Activated naive CD8-positive, alpha-beta T cell treated with anti-CD3 and anti-CD28 coated beads, Interleukin-2, amount 10 ng/mL, durations not matched to agents 7 days and 5 days (primary cell): ENCODE measurements around the gene PNPLA8. TPM values are rescaled to one million over a fixed set of nuclear protein-coding genes. Genes with fewer than 3 reads are reported as not detected.
"Not testable (repeated sequence)": the region's sequence is repeated elsewhere in the genome, so short reads cannot be mapped to it uniquely, and the experiment has no call there.

Experiments
- ATAC-seq: fragments of 150-1000 bp; cut with Tn5 transposase; one replicate; pipeline ENCODE4 v1.10.0; 2021; ENCODE audit warnings: low read depth, moderate library complexity
- POLR2A ChIA-PET: fragments of 350-600 bp; sonication (Branson Sonifier 250); formaldehyde crosslinking; loops from one replicate; lab custom pipeline; 2021; ENCODE audit warnings: antibody characterized with exemption; lab: Charles Lee
- DNase-seq: peaks from one replicate; pipeline ENCODE4 v3.0.0; 2021
- H3K27ac Mint-ChIP-seq: one replicate; pipeline ENCODE4 v1.8.0; 2022; ENCODE audit warnings: mild to moderate bottlenecking, mixed read lengths
- H3K27me3 Mint-ChIP-seq: one replicate; pipeline ENCODE4 v1.8.0; 2022; ENCODE audit warnings: mild to moderate bottlenecking, moderate library complexity, mixed read lengths
- H3K36me3 Mint-ChIP-seq: one replicate; pipeline ENCODE4 v1.8.0; 2021; ENCODE audit warnings: mild to moderate bottlenecking, mixed read lengths
- H3K4me1 Mint-ChIP-seq: one replicate; pipeline ENCODE4 v1.8.0; 2021; ENCODE audit warnings: mixed read lengths
- H3K4me3 Mint-ChIP-seq: one replicate; pipeline ENCODE4 v1.8.0; 2022; ENCODE audit warnings: mild to moderate bottlenecking, moderate library complexity, mixed read lengths
- H3K9me3 Mint-ChIP-seq: one replicate; pipeline ENCODE4 v1.8.0; 2021; ENCODE audit warnings: mixed read lengths
- total RNA-seq, 2 experiments: library from RNA; stranded (reverse); gene quantifications; one replicate each; pipeline ENCODE4 v1.2.3, GENCODE V29; 2021

The PNPLA8 gene
- total RNA-seq, 2 experiments from 2014 or later = 17.2 to 17.8 TPM

GRCh38 chr7:108515630-108516029, 10.3 kb downstream of the PNPLA8 start:
- POLR2A ChIA-PET = no interaction called here
- Mint-ChIP-seq H3K36me3 (peaks cover 36% of the 10 kb centered on the region), H3K27ac (no peak overlapping the region), H3K9me3 (no peaks in the 10 kb centered on the region), H3K4me3 (no peak overlapping the region), H3K4me1 (peaks cover 5% of the 10 kb centered on the region), H3K27me3 (no peaks in the 10 kb centered on the region)
- DNase-seq = no peak
- no peak for ATAC-seq

DNA sequence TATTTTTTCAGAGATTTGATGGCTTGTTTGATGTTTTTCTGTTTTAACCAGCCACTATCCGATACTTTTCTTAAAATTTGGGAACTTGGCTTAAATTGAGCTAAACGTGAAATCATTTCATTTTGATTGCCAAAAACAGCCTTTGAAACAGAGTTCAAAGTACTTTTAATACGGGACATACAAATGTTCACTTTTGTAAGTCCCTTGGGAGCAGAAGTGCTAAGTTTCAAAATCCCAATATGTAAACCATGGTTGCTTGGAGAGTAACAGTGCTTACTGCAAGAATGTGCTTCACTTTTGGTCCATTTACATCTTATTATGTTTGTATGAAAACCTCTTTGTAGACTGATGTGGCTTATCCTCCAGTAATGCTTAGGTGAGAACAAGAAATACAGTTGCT, 10.9 kb downstream of the PNPLA8 start:
- no peak for ATAC-seq
- POLR2A ChIA-PET = no interaction called here
- H3K4me3 Mint-ChIP-seq = no peak overlapping the region
- peaks cover 4% of the 10 kb centered on the region for H3K4me1 Mint-ChIP-seq
- no peak for DNase-seq
- no peaks in the 10 kb centered on the region for H3K27me3 Mint-ChIP-seq
- no peaks in the 10 kb centered on the region for H3K9me3 Mint-ChIP-seq
- H3K27ac Mint-ChIP-seq = no peak overlapping the region
- H3K36me3 Mint-ChIP-seq = peaks cover 39% of the 10 kb centered on the region

GRCh38 chr7:108511939-108512338, 14.0 kb downstream of the PNPLA8 start:
- POLR2A ChIA-PET = no interaction called here
- ATAC-seq (no peak), DNase-seq (no peak)
- Mint-ChIP-seq H3K4me3 (no peak overlapping the region), H3K27me3 (no peaks in the 10 kb centered on the region), H3K36me3 (peaks cover 23% of the 10 kb centered on the region), H3K27ac (no peak overlapping the region), H3K9me3 (no peaks in the 10 kb centered on the region), H3K4me1 (peaks cover 3% of the 10 kb centered on the region)

DNA sequence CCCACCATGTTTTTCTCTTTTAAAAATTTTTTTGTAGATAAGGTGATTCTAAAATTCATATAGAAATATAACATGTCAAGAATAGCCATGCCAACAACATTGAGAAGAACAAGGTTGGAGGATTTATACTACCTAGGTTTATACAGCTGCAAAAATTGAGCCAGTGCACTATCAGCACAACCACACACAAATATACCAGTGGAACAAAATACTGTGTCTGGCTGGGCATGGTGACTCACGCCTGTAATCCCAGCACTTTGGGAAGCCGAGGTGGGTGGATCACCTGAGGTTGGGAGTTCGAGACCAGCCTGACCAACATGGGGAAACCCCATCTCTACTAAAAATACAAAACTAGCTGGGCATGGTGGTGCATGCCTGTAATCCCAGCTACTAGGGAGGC, 21.4 kb downstream of the PNPLA8 start:
- H3K9me3 Mint-ChIP-seq, H3K27ac Mint-ChIP-seq, H3K4me1 Mint-ChIP-seq, POLR2A ChIA-PET, H3K4me3 Mint-ChIP-seq, DNase-seq, H3K27me3 Mint-ChIP-seq, ATAC-seq: not testable (repeated sequence)
- peaks cover 13% of the 10 kb centered on the region for H3K36me3 Mint-ChIP-seq

DNA sequence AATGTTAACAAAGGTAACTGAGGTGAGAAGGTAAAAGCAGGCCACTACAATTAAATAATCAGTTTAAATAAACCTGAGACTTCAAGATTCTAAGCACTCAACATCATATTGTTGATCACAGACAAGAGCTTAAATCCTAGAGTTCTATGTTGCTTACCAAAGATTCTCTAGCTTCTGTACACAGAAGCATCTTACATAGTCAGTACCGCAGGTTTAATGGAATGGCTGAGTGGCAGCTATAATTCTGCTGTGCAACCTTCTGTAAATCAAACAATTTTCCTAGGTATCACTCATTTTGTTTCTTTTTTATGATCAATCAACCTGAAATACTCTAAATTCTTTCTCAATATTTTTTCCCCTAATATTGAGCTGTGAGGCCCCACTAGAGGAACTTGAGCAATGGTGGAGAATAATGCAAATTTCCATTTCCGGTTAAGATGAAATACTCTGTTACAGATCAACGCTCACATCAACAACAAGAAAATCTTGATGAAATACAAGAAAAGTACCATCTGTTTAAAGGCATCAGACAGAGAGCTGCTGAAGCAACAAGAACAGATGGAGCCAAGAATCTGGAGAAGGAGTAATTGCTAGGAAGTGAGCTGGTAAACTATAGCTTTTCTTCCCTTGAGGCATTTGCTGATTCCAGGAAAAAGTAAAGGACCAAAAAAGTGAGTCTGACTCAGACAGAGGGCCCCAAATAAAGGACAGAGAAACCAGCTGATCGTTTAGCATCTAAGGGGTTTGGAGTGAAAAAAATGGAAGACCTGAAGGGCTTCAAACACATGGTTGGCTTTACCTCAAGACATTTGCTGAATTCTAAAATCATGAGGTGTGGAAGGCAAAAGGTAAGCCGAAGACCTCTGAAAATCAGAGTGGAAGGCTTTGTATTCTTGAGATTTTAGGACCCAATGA, 22.6 kb downstream of the PNPLA8 start:
- no peak for ATAC-seq
- Mint-ChIP-seq H3K27ac (no peak overlapping the region), H3K36me3 (peaks cover 13% of the 10 kb centered on the region), H3K4me1 (no peaks in the 10 kb centered on the region), H3K4me3 (no peak overlapping the region), H3K27me3 (no peaks in the 10 kb centered on the region), H3K9me3 (no peaks in the 10 kb centered on the region)
- no peak for DNase-seq
- POLR2A ChIA-PET = no interaction called here

DNA sequence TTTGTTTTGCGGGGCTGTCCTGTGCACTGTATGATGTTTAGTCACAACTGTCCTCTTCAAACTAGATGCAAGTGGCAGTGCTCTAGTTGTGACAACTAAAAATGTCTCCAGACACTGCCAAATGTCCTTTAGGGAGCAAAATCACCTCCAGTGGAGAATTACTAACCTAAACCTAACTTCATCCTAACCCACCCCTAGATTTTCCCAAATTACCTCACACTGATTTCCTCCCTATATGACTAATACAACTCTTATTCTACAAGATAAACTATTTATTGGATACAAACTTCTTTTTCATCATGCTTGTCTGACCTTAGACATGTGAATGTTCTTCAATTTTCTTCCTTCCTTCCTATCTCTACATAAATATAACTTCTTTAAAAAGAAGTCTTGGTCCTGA, 26.4 kb downstream of the PNPLA8 start:
- Mint-ChIP-seq H3K4me3 (no peak overlapping the region), H3K36me3 (peaks cover 10% of the 10 kb centered on the region), H3K27ac (no peak overlapping the region), H3K27me3 (no peaks in the 10 kb centered on the region), H3K4me1 (no peaks in the 10 kb centered on the region), H3K9me3 (no peaks in the 10 kb centered on the region)
- no peak for ATAC-seq
- POLR2A ChIA-PET = no interaction called here
- no peak for DNase-seq

GRCh38 chr7:108498481-108498880, 27.5 kb downstream of the PNPLA8 start:
- POLR2A ChIA-PET = no interaction called here
- H3K27me3 Mint-ChIP-seq = no peaks in the 10 kb centered on the region
- no peaks in the 10 kb centered on the region for H3K9me3 Mint-ChIP-seq

DNA sequence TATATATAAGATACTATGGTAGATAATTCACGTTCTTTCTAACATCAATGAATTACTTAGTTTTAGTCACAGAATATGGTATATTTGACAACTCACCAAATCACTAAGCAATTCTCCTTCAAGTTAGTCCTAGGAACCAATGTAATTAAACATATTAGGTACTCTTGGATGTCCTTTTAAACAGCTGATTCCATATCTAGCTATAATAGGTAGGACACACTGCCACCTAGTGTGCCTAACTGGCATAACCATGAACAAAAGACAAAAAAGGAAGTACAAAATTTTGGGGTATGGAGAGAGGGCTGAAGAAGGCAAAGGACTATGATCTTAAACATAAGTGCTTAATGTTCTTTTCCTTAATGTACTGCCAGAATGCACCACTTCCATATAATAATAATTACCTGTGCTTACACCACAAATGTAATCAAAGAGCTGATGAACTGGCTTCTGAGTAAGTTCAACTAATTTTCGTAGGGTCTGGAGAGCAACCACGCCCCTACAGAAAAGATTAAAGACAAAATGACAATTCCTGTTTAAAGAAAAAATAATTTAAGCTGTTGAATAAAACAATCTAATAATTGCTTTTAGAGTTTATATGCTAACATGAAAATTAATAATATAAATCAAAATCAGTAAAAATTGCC, 28.7 kb downstream of the PNPLA8 start:
- Mint-ChIP-seq H3K27ac (no peak overlapping the region), H3K4me1 (no peaks in the 10 kb centered on the region), H3K36me3 (peaks cover 16% of the 10 kb centered on the region), H3K9me3 (no peaks in the 10 kb centered on the region), H3K4me3 (no peak overlapping the region), H3K27me3 (no peaks in the 10 kb centered on the region)
- ATAC-seq (no peak), DNase-seq (no peak)
- POLR2A ChIA-PET = no interaction called here

More at GRCh38 chr7:108498481-108498880, 27.5 kb downstream of the PNPLA8 start:
- H3K27ac Mint-ChIP-seq = no peak overlapping the region
- H3K36me3 Mint-ChIP-seq = peaks cover 13% of the 10 kb centered on the region
- no peak overlapping the region for H3K4me3 Mint-ChIP-seq
- no peak for DNase-seq
- no peak for ATAC-seq
- no peaks in the 10 kb centered on the region for H3K4me1 Mint-ChIP-seq

DNA sequence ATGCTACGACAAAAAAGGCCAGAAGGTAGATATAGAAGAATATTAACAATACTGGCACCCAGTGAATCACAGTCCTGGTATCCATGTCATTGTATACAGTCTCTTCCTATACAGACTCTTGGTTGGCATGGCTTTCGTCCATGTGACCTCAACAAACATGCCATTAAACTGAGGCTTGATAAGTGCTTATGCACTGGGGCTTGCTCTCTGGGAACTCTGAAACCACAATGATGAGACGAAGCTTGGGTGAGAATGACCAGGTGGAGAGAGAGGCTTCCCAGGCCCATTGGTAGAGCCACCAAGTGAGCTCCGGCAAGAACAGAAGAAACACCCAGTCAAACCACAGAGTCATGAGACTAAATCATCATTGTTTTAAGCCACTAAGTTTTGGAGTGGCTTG, 33.2 kb downstream of the PNPLA8 start:
- DNase-seq (no peak), ATAC-seq (no peak)
- Mint-ChIP-seq H3K4me3 (no peak overlapping the region), H3K36me3 (peaks cover 11% of the 10 kb centered on the region), H3K27me3 (no peaks in the 10 kb centered on the region), H3K27ac (no peak overlapping the region), H3K4me1 (no peaks in the 10 kb centered on the region), H3K9me3 (no peaks in the 10 kb centered on the region)
- POLR2A ChIA-PET = no interaction called here

DNA sequence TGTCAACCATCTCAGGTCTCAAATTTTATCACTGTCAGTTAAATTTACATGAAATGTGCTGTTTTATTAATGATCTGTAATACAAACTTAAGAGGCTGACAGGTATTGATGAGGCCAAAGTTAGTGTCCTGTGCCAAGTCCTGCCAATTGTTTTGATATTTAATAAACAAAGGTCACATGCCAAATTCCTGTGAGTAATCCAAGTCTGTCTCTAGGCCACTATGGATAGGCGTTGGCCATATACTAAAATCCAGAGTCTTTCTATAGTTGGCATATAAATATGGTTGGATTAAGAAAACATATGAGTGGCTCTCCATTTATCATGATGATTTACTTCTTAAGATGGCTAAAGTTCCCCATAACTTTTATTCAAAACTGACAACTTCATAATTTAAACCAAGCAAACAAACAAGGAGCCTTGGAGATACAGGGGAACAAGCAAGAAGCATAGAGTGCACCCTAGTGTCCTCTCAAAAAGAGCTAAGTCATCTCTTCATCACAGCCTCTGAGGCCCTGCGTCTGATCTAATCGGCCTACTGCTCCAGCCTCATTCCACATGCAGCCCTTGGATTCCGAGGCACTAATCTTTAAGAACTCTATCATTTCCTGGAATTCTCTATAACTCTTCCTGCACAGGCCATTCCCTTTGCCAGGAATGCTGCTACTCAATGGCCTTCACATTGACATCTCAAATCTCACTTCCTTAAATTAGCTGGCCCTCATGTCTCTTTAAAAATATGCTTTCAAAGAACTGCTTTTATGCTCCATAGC, 37.0 kb downstream of the PNPLA8 start:
- H3K27ac Mint-ChIP-seq = no peak overlapping the region
- no peaks in the 10 kb centered on the region for H3K9me3 Mint-ChIP-seq
- ATAC-seq (no peak), DNase-seq (no peak)
- no peaks in the 10 kb centered on the region for H3K27me3 Mint-ChIP-seq
- H3K36me3 Mint-ChIP-seq = peaks cover 8% of the 10 kb centered on the region
- H3K4me1 Mint-ChIP-seq = no peaks in the 10 kb centered on the region
- POLR2A ChIA-PET = no interaction called here
- no peak overlapping the region for H3K4me3 Mint-ChIP-seq

DNA sequence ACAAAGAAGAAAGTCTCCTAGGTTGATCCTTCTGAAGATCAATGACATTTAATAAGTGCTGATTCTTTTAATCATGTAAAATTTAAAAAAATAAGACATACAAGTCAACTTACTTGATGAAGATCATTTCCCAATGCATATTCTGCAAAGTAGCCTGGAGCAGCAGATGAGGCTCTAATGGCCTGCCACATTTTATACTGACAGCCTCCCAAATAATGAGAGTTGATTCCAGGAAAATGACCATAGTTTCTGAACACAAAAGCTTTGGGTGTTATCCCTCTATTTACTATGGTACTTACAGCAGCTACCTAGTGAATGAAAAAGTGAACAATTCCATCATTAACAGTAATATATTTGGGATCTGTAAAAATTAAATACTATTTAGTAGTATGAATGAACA, 38.3 kb downstream of the PNPLA8 start:
- POLR2A ChIA-PET = no interaction called here
- DNase-seq (no peak), ATAC-seq (no peak)
- Mint-ChIP-seq H3K9me3 (no peaks in the 10 kb centered on the region), H3K27ac (no peak overlapping the region), H3K4me1 (no peaks in the 10 kb centered on the region), H3K36me3 (peaks cover 7% of the 10 kb centered on the region), H3K27me3 (no peaks in the 10 kb centered on the region), H3K4me3 (no peak overlapping the region)

GRCh38 chr7:108486291-108486966, 39.5 kb downstream of the PNPLA8 start:
- POLR2A ChIA-PET = no interaction called here
- Mint-ChIP-seq H3K27ac (no peak overlapping the region), H3K36me3 (peaks cover 9% of the 10 kb centered on the region), H3K4me3 (no peak overlapping the region), H3K27me3 (no peaks in the 10 kb centered on the region), H3K4me1 (no peaks in the 10 kb centered on the region), H3K9me3 (no peaks in the 10 kb centered on the region)
- no peak for DNase-seq
- ATAC-seq = no peak

DNA sequence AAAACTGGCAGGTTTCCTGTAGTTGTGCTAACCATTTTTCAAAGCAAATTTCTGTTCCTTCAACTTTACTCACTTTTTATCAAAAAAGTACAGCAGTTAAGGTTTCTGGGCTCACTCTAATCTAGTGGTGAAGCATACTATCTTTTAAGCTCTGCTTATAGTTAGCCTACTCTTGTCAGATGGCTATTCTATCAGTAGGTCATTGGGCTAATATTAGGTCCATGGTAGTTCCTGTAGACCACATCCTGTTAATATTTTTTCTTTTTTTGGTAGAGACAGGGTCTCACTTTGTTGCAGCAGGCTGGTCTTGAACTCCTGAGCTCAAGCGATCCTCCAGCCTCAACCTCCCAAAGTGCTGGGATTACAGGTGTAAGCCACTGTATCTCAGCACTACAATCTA, 41.8 kb downstream of the PNPLA8 start:
- Mint-ChIP-seq H3K4me1 (no peaks in the 10 kb centered on the region), H3K36me3 (peaks cover 10% of the 10 kb centered on the region), H3K27ac (no peak overlapping the region), H3K9me3 (no peaks in the 10 kb centered on the region), H3K27me3 (no peaks in the 10 kb centered on the region), H3K4me3 (no peak overlapping the region)
- DNase-seq (no peak), ATAC-seq (no peak)
- POLR2A ChIA-PET = no interaction called here
